Measurements from ENCODE around the gene RBM20.

Gene RBM20

DNA sequence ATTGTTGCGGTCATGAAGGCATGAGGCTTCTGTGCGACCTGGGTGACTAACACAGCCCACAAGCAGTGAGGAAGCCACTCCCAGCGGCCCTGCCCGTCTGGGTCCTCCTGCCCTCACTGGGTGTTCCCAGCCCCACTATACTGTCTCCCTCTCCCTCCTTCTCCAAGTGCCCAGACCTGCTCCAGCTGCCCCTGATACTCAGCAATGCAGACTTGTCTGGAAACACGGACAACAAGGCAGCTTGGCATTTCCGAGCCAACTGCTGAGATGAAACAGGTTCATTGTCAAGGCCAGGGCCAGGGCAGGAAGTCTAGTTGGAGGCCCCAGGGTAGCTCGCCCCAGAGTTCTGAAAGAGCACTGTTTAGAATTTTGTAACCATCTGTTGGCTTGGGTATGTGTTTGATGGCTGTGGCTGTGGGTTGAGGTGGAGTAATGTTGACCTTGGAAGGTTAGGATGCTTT is 95.7 kb downstream of the RBM20 start:
- DNase-seq (ENCODE audit: low read depth) = no peak

DNA sequence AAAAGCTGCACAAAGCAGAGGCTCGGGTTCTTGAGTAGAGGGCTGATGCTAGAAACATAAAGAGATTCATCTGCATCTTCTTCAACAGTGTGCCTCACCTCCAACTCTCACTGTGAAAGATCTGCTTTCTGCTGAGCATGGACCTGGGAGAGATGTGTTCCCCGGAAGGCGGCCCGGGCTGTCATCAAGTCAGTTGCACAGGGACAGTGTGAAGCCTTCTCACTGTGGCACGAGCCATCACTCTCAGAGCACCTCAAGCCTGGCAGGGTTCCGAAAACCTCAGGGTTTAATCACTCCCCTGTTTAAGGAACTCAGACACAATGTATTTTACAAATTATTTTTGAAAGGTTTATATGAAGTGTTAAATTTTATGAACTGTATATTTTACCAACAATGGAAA is 98.7 kb downstream of the RBM20 start:
- DNase-seq (ENCODE audit: low read depth) = no peak

DNA sequence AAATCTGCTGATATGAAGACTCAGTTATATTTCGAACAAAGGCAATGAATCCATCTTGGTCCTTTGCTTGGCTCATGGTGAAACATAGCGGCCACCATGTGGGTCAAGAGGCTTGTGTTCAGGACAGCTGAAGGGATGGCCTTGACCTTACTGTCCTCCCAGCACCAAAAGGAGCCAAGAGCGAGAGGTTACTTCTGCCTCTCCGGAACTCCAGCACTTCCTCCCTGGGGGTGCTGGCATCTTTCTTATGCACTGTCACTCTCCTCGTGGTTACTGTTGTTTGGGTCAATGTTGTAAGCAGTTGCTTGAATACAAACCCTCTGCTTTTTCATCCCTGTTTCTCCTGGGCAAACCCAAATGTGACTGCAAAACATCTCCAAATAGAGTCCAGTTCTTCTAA is 100.6 kb downstream of the RBM20 start:
- DNase-seq (ENCODE audit: low read depth) = no peak

DNA sequence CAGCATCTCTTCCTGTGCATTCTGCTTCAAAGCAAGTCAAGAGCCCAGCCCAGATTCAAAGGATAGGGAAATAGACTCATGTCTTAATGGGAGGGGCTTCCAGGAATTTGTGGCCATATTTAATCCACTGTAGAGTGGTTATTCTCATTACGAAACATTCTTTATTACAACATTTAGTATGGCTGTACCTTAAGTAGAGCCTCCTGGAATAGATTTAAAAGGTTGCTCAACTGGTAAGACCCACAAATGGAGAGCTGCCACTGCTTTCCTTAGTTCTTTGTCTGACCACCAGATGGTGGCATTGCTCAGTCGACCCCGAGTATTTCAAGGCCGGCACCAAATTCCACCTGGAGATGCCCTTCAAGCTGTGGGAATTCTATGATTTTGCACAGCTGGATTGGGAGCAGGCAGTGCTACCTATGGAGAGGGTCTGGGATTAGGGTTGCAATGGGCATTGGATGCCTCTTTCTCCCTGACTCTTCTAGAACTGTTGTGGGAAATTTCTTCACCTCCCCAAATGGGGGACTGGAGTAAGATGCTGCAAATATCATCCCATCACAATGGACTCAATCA is 102.2 kb downstream of the RBM20 start:
- peak; percentile 36 for DNase-seq (ENCODE audit: low read depth)

DNA sequence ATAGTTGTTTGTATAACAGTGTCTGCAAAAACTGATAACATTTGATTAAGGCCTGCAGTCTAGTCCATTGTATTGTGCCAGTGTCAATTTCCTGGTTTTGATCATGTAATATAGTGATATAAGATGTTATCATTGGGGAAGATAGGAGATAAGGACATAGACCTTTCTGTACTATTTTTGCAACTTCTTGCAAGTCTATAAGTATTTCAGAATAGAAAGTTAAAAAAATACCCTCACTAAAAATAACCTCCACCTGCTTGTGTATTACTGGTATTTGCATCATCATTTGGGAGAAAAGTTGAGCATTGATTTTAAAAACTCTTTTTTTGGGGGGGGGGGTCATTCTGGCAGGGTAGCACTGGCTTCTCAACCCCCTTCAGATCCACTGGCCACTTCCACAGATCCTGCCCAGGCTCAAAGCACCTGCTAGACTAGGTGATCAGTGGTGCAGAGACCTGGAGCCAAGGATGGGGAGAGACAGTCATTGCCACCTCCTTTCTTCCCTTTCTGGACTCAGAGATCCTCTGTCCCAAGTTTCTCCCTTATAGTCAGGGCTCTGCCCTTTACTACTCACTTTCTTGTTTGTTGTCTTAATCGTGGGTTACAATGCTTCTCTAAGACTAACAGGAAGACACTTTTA is 103.0 kb downstream of the RBM20 start:
- no peak for DNase-seq (ENCODE audit: low read depth)

DNA sequence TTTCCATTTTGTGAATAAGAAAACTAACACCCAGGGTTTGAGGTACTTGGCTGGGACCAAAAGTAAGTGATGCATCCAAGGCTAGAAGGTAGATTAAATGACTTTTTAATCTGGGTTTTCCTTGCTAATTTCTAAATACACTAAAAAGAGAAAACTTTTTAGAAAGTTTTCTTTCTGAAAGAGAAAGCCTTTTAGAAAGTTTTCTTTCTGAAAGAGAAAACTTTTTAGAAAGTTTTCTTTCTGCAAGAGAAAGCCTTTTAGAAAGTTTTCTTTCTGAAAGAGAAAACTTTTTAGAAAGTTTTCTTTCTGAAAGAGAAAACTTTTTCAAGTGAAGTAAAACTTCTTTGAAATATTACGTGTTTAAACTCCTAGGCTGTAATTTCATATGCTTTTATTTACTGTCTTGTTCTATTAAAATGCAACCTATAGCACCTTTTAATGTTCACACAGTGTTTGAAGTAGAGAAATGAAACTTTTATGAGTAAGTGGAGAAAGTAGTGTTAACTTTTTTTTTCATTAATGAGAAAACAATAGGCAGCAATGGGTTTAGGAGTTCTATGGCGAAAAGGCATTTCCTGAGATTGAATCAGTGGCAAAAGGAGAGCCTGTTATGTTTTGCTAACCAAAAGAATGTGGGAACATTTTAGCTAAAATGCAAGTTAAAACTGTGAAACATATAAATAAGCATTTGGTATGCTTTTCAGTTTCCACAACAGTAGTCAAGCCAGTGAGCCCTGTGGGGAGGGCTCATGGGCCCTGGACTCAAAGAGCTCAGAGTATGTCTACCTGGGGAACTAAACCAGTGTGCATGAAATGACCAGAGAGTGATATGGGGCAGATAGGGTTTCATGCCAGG is 103.7 kb downstream of the RBM20 start:
- peak; percentile 18 for DNase-seq (ENCODE audit: low read depth)

DNA sequence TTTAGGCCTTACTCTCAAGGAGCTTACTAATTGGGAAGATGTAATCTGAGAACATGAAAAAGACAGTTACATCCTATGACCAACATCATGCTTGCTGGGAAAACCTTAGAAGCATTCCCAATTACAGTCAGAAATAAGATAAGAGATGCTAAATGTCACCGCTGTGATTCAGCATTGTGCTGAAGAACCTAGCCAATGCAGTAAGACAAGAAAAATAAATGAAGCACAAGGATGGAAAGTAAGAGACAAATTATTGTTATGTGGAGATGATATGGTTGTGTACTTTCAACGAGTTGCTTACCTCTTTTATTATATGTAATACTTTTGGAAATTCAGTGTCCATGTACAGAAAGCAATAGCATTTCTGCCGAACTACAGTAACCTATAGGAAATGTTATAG is 104.8 kb downstream of the RBM20 start:
- no peak for DNase-seq (ENCODE audit: low read depth)

DNA sequence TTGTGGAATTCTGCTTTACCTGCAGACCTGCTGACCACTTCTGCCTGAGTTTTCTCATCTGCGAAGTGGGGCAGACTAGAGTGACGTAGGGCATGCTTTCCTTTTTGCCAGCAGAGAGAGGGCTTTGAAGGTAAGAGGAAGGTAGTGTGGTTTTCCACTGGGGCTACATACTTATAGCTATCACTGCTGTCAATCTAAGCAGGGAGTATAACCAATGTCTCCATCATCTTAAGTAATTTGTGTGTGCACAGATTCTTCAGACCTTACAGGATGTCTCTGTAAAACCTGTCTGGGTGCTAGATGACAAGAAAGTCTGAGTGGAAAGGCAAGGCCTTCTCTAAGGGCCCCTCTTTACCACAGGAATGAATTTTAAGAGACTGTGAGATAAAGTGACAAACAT is 106.8 kb downstream of the RBM20 start:
- DNase-seq (ENCODE audit: low read depth) = no peak

DNA sequence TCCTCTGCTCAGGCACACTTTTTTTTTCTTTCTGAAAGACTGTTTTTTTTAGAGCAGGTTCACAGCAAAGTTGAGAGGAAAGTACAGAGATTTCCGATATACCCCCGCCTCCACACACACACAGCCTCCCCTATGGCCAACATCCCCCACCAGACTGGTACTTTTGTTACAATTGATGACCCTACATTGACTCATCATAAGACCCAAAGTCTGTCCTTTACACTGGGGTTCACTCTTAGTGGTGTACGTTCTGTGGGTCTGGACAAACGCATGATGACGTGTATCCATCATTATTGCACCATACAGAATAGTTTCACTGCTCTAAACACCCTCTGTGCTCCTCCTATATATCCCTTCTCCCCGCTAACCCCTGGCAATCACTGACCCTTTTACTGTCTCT is 107.7 kb downstream of the RBM20 start:
- DNase-seq (ENCODE audit: low read depth) = no peak

DNA sequence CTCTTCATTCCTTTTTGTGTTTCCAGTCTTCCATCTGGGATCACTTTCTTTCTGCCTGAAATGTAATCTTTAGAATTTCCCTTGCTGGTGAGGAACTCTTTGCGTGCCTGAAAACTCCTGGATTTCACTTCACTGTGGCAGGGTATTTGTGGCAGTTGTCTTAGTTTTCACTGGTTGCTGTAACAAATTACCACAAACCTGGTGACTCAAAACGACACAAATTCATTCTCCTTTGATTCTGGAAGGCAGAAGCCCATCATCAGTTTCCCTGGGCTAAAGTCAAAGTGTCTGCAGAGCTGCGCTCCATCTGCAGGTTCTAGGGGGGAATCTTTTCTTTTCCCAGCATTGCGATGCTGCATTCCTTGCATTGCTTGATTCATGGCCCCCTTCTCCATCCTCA is 109.3 kb downstream of the RBM20 start:
- DNase-seq (ENCODE audit: low read depth) = no peak

DNA sequence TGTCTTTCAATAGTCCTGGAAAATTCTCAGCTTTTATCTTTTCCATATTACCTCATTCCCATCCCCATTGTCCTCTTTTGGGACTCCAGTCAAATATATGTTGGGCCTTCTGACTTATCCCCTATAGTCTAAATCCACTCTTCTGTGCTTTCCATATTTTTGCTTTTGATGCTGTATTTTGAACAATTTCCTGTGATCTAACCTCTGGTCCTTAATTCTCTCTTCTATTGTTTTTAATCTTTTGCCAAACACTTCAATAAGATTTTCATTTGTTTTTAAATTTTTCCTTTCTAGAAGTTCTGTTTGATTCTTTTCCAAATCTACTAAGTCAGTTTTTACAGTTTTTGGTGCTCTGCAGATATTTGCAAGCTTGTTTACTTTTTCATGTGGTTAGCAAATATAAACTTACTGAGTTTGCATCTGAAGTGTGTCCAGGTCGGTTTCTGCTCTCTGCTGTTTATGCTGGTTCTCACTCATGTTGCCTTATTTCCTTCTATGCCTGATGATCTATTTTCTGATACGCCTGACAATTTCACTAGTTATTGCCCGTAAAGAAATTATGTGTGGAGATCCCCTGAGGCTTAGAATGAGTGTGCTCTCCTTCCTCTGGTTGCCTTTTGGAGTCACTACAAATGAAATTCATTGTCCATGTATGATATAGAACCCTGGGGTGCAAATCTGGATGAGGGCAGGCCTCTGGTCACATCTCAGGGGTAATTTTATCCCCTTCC is 110.4 kb downstream of the RBM20 start:
- no peak for DNase-seq (ENCODE audit: low read depth)

DNA sequence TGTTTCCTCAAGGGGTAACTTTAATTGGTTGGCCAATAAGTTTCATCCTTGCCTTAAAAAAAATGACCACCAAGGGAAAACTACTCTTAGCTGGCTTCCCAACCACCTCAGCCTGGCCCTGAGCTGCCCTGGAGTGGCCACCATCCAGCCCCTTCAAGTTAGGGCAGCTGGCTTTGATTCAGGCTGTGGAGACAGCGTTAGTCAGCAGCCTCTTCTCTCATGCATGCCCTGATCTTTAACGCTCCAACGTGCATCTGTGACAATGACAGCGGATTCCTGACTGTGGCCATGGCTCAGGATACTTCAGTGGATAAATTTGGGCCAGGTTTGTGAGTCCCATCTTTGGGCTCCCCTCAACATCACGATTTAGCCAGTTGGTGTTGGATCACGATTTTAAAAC is 111.6 kb downstream of the RBM20 start:
- DNase-seq (ENCODE audit: low read depth) = no peak

DNA sequence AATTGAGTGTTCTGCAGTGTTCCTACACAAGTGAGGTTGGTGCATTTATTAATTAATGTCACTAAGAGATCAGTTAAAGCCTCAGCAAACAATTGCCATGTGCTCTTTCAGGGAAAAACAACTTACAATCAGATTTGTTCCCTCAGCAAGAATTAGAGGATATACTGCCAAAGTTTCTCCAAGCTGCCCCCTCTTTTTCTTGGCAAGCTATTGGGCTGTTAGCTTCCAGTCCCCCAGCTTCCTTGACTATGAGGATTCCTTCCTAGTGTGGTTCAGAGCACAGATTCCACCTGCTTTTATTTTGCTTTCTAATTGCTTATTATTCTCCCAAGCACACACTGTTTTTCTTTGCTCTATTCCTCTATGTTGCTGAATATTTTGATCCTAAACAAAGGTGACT is 112.7 kb downstream of the RBM20 start:
- DNase-seq (ENCODE audit: low read depth) = no peak

DNA sequence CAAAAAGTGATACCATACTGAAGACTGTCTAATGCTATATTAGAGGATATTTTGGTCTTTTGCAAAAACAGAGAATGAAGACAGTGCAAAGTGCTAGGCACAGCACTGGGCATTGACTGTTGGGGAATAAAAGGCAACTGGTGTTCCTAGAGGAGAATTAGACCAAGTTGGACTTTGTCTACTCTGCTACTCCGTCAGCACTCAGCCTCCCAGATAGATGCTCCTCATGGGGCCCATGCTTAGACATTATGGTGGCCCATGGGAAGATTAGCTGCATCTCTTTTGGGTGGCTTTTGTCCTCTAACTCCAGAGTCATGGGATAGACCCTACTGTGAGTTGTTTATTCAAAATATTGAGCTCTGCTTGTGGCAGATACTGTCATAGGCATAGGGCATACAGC is 113.5 kb downstream of the RBM20 start:
- no peak for DNase-seq (ENCODE audit: low read depth)

DNA sequence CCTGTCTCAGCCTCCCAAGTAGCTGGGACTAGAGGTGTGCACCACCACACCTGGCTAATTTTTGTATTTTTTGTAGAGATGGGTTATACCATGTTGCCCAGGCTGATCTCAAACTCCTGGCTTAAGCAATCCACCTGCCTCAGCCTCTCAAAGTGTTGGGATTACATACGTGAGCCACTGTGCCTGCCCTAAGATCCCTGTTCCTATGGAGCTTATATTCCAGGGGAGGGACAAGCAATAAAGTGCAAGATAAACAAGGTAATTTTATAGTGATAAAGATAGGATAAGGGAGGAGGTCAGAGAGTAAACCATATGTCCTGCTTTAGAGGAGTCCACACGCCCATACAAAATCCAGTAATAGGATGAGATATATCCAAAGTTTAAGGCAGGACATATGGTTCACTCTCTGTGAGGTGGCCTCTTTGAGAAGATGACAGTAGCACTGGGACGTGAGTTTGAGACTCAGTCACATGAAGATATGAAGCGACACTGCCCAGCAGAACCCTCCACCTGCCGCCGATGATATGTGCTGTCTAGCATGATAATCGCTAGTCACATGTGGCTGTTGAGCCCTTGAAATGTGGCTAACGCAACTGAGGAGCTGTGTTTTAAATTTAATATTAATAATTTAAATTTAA is 114.1 kb downstream of the RBM20 start:
- DNase-seq (ENCODE audit: low read depth) = no peak

DNA sequence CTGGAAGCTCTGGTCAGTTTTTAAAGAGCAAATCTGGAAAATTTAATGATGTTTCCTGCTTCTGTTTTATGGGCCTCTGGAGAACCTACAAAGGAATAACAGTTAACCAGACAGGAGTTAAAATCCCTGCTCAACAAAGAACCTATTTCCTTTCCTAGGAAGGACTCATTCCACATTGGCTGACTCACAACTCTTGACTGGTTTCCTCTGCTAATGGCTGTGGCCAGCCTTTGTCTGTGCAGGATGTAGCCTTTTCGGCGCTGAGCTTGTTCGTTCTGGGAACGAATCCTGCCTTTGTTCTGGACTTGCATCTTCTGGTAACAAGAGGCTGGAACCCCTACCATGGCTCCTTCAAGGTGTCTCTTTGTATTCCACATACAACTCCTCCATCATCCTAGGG is 114.8 kb downstream of the RBM20 start:
- DNase-seq (ENCODE audit: low read depth) = no peak

DNA sequence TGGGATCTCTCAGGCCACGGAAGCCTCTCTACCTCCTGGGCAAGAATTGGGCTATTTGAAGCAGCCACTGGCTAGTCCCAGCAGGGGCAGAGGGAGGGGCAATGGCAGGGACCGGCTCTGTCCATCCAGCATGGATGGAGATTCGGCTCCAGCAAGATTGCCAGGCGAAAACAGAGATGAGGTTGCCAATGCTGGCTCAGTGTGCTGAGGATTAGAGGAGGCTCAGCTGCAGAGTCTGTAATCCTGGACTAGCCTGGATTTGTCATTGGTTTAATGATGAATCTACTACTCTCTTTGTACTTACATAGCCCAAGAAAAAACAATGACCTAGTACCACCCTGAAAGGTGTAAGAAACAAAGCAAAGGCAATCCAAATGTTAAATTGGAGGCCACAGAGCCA is 115.4 kb downstream of the RBM20 start:
- DNase-seq (ENCODE audit: low read depth) = no peak

DNA sequence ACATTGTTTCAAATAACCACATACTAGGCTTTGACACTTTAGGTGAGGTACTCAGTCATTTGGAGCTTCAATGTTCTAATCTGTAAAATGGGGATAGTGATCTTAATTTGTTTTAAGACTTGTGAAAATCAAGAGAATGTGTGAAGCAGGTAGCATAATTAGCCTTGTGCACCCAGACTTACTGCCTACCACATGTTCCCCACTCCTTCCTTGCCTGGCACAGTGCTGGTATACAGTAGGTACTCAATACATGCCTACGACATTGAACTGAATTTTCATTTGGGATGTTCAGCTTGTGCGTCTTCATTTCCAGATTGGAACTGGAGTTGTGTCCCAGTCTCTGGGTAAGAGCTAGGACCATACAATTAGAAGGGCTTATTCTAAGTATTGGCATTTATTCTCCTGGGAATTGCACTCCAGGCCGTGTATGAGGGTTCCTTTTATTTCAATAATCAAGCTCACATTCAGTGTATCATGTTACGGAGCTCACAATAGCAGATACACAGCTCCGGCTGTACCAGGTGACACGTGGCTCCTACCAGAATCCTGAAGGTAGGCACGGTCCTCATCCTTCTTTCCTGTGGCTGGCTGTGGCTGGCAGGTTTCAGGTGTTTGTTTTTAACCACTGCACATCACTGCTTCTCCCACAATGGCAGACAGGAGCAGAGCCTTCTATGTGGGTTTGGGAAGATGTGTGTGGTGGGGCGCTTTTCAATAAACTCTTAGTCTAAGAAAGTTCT is 118.1 kb downstream of the RBM20 start:
- no peak for DNase-seq (ENCODE audit: low read depth)

DNA sequence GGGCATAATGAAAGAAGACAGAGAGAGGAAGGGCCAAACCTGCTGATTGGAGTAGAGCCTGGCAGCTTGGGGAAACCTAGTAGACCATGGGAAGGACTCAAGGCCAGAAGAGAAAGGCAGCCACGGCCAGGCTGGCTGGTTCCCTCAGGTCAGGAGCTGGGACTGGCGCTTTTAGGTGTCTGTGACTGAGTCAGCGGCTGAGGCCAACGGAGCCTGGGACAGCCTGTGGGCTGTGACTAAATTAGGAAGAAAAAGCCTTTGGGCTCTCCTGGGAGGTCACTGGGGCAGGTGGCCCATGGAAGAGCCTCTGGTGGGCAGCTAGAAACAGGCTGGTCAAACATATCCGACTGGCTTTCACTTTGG is 118.7 kb downstream of the RBM20 start:
- DNase-seq (ENCODE audit: low read depth) = no peak

DNA sequence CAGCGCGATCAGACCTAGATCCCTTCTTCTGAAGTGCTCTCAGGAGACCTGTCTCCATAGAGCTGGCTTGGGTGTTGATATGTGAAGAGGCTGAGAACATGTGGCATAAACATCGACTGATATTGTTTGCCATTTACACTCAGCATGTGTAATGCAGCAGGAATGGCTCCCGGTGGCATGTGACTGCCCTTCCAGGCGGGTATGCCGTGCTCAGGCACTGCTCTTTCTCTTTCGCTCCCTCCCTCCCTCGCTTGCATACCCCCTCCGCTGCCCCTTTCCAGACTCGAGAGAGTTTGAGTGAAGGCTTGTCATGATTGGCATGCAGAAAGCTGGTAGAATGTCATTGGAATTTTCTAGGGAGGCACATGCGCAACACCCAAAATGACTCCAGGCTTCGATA is 120.2 kb downstream of the RBM20 start:
- no peak for DNase-seq (ENCODE audit: low read depth)

DNA sequence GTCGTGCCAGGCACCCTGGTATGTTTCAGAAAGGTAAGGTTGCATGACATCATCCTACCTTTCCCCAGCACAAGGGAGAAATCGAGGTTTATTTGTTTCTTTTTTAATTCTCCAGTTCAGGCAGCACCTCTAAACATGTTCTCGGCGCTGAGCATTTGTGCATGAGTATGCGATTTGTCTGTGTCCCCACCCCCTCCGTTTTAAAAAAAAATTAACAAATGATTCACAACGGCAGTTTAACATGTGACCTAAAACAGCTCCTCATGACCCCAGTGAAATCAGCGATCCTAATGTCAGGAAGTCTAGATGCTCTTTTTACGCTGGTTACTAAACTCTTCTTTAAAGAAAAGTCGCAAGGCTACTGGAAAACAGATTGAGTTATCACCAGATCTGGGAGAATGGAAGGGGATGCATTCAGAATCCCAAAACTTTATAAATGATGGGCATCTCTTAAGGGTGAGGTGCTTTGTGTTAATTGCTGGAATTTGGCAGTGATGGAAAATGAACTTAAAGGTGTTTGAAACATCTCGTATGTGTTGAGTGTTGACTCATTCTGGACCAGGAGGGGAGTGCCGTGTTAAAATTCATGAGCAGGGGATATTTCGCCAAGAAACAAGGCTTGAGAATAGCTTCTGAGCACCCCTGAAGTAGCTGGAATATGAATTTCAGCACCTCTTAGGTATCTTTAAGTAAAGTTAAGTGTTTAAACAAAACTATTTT is 120.8 kb downstream of the RBM20 start:
- no peak for DNase-seq (ENCODE audit: low read depth)

Data from non-pigmented ciliary epithelial cell (primary cell).